ENCODE measurements around the gene RBM15. TPM values are rescaled to one million over a fixed set of nuclear protein-coding genes. Genes with fewer than 3 reads are reported as not detected.
A peak's percentile ranks its signal among the peaks of the same experiment; 100 is the strongest.

Gene RBM15
- total and polyA plus RNA-seq, 7 donors: 1.9 to 32.0 (median 21.0) TPM

DNA sequence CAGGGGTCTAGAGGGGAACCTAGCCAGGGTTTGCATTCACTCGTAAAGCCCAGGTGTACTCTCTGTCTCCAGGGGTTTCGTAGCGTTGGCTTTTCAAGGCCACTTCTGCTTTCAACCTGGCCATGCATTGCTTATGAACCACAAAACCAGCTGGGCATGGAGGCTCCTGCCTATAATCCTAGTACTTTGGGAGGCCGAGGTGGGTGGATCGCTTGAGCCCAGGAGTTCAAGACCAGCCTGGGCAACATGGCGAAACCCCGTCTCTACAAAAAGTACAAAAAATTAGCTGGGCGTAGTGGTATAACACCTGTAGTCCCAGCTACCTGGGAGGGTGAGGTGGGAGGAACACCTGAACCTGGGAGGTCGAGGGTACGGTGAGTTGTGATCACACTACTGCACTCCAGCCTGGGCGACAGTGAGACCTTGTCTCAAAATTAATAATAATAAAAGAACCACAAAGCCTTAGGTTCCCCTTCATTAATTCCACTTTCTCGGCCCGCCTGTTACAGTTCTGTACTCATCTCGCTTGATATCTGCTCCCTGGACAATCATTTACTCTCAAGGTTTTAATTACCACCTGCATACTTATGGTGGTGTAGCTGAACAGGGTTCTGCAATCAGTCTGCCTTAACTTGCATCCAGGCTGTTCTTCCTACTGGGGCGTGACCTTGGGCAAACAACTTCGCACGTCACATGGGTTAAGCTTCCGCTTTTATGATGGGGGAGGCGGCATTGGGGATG lies 45.6 kb downstream of the RBM15 start:
- Histone ChIP-seq H3K36me3 (ENCODE audit: insufficient read depth in 1 of 2, low read depth in 1 of 2) (peaks cover 0 to 42% of the 10 kb centered on the region in 2 donors), H3K9me3 (no peaks in the 10 kb centered on the region), H3K27ac (no peak overlapping the region), H3K4me3 (no peak overlapping the region), H3K27me3 (ENCODE audit: insufficient read depth in 3 of 3, low read length in 2 of 3) (no peaks in the 10 kb centered on the region), H3K4me1 (no peaks in the 10 kb centered on the region)
- intact Hi-C loops (cut with DNase I): no loop called here
- TF ChIP-seq, protein P1, sequence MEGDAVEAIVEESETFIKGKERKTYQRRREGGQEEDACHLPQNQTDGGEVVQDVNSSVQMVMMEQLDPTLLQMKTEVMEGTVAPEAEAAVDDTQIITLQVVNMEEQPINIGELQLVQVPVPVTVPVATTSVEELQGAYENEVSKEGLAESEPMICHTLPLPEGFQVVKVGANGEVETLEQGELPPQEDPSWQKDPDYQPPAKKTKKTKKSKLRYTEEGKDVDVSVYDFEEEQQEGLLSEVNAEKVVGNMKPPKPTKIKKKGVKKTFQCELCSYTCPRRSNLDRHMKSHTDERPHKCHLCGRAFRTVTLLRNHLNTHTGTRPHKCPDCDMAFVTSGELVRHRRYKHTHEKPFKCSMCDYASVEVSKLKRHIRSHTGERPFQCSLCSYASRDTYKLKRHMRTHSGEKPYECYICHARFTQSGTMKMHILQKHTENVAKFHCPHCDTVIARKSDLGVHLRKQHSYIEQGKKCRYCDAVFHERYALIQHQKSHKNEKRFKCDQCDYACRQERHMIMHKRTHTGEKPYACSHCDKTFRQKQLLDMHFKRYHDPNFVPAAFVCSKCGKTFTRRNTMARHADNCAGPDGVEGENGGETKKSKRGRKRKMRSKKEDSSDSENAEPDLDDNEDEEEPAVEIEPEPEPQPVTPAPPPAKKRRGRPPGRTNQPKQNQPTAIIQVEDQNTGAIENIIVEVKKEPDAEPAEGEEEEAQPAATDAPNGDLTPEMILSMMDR (IDR thresholded peaks at IDR 0.05): no peak
- WGBS, 3 donors: 95% methylated on average over 19 of the region's 19 CpGs
- DNase-seq: no peak
- no peak for ATAC-seq

DNA sequence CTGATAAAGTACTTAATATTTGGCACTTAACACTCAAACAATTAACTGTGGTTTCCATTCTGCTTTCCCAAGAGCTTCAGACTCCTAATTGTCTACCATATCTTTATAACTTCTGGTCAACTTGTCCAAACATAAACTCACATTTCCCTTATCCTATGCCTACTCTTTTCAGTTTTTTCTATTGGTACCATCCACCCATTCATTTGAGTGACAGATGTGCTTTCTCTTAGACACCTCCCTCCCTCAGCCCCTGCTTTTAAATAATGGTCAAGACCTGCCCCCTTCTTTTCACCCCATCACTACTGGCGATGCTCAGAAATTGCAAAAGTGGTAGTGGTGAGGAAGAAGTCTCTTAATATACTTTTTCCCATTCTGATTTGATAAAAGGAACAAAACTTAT lies 46.2 kb downstream of the RBM15 start:
- Histone ChIP-seq H3K4me1 (no peaks in the 10 kb centered on the region), H3K27me3 (ENCODE audit: insufficient read depth in 3 of 3, low read length in 2 of 3) (no peaks in the 10 kb centered on the region), H3K9me3 (no peaks in the 10 kb centered on the region), H3K36me3 (ENCODE audit: insufficient read depth in 1 of 2, low read depth in 1 of 2) (peaks cover 0 to 35% of the 10 kb centered on the region in 2 donors), H3K27ac (no peak overlapping the region), H3K4me3 (no peak overlapping the region)
- ATAC-seq (no peak), DNase-seq (no peak)
- 96 to 100% (median 100%) methylated on average over 1 of the region's 1 CpG for WGBS, 3 donors
- TF ChIP-seq, protein P1 (IDR thresholded peaks at IDR 0.05): no peak
- intact Hi-C loops (cut with DNase I): no loop called here

DNA sequence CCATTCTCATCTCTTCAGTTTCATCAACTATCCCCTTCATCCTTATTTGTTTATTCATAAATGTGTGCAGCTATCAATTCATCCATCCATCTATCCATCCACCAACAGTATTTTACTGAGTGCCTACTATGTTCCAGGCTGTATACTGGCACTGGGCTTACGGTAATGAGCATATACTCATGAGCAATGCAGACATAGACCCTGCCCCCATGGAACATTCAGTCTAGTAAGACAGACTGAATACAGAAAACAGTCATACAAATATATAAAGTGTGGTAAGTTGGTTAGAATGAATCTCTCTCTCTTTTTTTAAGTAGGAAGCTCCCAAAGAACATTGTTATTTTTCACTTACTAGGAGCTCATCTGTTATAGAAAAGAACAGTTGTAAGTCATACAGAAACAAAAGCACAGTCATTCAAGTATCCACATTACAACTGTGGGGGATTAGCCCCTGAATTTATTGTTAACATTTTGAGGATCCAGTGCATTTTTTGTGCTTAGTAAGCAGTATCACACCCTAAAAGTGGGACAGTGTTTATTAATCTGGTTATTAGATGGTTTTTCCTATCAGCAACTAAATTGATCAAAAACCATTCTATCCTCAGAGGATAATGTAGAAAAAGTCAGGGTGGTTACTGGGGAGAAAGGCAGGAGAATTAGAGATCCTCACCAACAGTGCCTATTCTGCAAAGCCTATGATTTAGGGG lies 48.0 kb downstream of the RBM15 start:
- no peaks in the 10 kb centered on the region for H3K4me1 ChIP-seq
- intact Hi-C loops (cut with DNase I): no loop called here
- H3K27ac ChIP-seq: no peak overlapping the region
- DNase-seq (no peak), ATAC-seq (no peak)
- H3K9me3 ChIP-seq: no peaks in the 10 kb centered on the region
- TF ChIP-seq, protein P1 (IDR thresholded peaks at IDR 0.05): no peak
- H3K4me3 ChIP-seq: no peak overlapping the region
- no peaks in the 10 kb centered on the region for H3K27me3 ChIP-seq (ENCODE audit: insufficient read depth in 3 of 3, low read length in 2 of 3)
- H3K36me3 ChIP-seq (ENCODE audit: insufficient read depth in 1 of 2, low read depth in 1 of 2): peaks cover 0 to 25% of the 10 kb centered on the region in 2 donors
- WGBS, 3 donors: 89 to 100% (median 97%) methylated on average over 1 of the region's 1 CpG

DNA sequence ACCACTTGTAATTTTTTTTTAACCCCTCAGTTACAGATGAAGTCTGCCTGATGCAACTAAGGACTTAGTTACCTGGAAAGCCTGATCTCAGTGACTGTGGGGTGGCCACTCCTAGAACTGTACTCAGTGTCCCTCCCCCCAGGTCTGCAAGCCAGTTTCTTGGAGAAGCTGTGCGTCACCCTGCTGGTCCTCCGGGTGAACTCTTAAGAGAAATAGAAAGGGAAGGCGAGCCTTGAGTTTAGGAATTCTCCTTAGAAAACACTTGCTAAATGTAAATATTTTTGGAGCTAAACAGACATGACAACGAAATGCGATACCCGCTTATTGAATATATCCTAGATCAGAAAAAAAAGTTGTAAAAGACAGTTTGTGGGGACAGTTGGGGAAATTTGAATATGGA lies 50.9 kb downstream of the RBM15 start:
- Histone ChIP-seq H3K4me3 (peak overlapping the region; percentile 43), H3K27me3 (ENCODE audit: insufficient read depth in 3 of 3, low read length in 2 of 3) (no peaks in the 10 kb centered on the region), H3K27ac (peak overlapping the region; percentile 46), H3K36me3 (ENCODE audit: insufficient read depth in 1 of 2, low read depth in 1 of 2) (peaks cover 0 to 25% of the 10 kb centered on the region in 2 donors), H3K4me1 (no peaks in the 10 kb centered on the region), H3K9me3 (no peaks in the 10 kb centered on the region)
- ATAC-seq (peak in 3 of 4 donors; percentile 53 to 79 (median 74)), DNase-seq (peak; percentile 37 to 58)
- WGBS, 3 donors: 58 to 71% (median 62%) methylated on average over 6 of the region's 6 CpGs
- TF ChIP-seq, protein P1 (IDR thresholded peaks at IDR 0.05): no peak
- intact Hi-C loops (cut with DNase I): no loop called here
